ENCODE results near the gene MICU2.
A peak's percentile ranks its signal among the peaks of the same experiment; 100 is the strongest.

MICU2 gene, protein sequence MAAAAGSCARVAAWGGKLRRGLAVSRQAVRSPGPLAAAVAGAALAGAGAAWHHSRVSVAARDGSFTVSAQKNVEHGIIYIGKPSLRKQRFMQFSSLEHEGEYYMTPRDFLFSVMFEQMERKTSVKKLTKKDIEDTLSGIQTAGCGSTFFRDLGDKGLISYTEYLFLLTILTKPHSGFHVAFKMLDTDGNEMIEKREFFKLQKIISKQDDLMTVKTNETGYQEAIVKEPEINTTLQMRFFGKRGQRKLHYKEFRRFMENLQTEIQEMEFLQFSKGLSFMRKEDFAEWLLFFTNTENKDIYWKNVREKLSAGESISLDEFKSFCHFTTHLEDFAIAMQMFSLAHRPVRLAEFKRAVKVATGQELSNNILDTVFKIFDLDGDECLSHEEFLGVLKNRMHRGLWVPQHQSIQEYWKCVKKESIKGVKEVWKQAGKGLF

DNA sequence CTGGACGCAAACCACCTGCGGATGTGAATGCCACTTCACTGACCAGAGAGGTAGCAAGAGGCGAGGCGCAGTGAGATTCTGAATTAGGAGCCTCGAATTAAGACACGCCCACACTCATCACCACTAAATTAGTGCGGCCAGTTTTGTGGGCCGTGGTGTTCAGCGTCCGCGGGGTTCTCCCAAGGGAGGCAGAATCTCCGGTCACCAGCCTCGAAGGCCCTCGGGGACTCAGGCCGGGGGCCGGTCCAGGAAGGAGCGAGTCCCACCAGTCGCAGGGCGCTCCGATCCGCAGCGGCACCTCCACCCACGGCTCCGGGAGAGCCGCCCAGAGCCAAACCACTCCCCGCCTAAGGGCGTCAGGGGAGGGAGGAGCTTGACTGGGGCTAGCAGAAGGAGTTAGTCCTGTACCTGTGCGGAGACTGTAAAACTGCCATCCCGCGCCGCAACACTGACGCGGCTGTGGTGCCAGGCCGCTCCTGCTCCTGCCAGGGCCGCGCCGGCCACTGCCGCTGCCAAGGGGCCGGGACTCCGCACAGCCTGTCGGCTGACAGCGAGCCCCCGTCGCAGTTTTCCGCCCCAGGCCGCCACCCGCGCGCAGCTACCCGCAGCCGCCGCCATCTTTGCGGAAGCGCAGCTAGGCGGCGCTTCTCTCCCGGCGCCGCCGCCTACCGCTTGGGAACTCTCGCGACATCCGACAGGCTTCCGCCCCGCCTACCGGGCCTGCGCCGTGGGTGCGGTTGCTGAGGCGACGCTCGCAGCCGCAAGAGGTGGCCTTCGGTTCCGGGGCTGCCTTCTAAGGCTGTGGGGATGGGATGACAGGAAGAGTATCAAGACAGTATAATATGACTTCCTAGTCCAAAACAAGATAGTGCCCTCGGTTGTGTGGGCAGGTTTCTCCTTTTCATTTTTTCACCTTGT, at the start of gene MICU2:
Gene MICU2, minus strand, starts transcription at position 640 of the 918 bp plus-strand sequence. Its CDS starts 22 bp downstream, at position 618.
- no peak for FAIRE-seq

DNA sequence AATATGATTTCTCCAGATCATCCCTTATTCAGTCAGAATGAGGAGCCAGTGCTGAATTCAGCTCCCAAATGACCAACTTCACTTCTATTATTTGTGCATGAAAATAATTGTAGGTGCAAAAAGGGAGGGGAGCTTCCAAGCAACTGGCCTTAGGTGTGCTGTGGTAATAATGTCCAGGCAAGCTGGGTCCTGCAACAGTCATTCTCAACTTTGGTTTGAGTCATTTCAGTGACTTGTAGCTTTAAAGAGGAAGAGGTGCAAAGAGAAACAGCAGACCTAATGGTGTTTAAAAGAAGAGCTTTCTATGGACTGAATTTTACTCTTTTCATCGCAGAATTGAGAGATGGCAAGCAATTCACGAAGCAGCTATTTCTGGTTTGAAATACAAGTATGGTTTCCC, 37.7 kb upstream of the MICU2 start:
- FAIRE-seq, result no peak

DNA sequence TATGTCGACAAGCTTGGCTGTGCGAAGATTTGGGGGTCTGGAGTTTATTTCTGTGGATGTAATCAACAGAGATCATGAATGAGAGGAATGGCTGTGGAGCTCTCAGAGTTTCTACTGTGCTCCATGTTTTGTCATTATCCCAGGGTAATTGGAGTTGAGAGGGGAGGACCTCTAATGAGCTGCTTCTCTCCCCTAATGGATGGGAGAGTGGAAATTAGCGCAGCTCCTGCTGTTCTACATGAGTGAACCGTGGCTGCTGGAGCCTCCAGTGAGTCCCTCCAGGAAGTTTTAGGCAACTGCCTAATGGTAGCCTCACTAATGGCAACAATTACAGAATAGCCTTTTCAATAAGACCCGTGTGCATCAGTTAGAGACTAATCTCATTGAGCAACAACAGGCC, 35.6 kb upstream of the MICU2 start:
- FAIRE-seq, result no peak

DNA sequence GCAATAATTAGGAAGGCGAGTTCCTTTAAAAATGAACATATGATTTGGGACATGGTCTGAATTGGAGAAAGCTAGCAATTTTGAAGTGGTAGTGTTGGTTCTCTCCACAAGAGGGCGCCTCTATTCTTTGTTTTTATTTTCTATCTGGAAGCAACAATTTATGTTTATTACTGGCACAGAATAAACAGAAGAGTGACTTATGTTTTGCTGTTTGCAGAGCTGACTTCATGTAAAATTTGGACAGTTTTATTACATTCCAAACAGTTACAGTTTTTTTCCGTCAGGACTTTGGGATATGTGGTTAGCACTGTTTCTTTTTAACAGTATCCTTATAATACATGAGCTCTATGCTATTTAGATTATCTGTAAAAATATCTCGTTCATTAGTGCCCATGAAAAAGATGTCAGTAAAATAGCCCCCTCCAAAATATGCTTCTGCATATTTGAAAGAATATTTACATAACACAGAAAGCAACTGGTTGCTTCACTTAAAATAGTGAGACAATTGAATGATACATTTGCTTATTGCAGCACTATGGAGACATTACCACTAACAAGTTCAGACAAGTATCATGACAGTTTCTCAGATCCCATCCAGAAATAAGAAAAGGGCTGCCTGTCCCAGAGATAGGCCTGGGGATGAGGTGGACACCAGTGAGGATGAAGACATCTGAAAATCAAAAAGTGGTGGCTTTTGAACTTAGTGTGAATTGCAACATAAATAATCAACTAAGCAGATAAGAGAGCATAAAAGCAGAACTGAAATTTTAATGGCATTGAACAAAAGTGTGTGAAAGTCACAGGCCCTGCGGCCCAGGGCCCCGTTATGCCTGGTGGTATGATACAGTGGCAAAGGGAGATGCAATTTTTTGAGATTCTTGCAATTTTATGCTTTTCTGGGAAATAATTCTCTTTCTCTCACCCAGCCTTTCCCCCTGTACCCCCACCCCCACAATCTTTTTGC, 34.6 kb upstream of the MICU2 start:
- FAIRE-seq, result no peak

DNA sequence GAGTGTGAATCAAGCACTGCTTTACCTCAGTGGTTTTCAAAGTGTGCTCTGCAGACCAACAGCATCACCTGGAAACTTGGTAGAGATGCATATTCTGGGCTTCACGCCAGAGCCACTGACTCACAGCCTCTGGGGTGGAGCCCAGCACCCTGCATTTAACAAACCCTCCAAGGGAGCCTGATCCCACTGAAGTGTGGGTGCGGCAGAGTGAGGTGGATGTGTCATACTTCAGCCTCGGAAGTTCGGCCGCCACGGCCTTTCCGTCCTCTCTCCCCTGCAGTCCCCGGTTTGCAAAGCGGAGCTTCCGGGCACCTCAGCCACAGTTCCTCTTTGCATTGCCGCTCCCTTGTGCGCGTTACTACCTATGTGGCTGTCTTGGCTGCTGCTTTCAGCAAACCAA, 33.3 kb upstream of the MICU2 start:
- FAIRE-seq, result no peak

DNA sequence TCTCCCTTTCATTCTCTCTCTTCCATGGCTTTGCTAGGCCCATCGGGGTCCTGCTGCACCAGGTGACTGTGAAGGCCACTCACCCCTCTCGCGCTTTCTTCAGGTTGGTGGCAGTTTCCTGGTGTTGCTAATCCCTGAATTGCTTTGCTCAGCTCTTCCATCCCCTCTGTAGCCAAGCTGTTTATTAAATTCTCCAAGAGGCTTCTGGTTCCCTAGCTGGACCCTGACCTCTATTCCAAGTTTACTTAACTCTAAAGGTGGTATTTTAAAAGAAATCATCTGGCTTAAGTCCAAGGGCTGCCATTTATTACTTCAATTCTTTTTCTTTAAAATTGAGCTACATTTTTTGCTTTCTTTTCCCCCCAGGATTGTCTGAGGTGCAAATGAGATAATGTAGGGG, 32.7 kb upstream of the MICU2 start:
- FAIRE-seq, result no peak

DNA sequence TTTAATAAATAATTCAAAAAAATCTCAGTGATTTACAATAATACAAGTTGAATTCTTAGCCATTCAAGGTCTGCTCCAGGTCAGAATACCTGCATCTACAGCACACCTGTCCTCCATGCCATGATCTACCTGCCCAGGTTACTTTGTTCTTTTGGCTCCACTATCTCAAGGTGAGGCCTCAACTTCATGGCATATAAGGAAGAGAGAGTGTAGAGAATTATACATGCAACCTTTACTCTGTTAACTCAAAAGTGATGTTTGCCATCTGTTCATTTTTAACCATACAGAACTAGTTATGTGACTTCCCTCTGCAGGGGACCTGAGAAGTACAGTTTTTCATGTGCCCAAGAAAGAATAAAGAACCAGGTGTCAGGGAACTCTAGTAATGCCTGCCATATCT, 28.2 kb upstream of the MICU2 start:
- no peak for FAIRE-seq

DNA sequence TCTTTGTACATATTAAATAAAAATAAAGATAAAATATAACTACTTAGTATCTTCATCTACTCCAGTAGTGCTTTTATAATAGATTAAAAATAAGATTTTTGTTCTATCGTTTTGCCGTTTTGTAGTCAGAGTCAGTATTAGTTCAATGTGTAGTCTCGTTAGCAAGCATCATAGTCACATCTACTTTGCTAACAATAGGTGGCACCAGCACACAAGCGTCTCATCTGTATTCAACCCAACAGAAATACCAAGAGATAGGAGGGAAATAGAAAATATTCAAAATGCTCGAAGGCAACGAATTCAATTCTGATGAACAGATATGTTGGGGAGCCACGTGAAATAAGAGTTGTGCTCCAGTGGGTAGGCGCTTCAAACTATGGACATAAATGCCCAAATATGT, 21.4 kb upstream of the MICU2 start:
- FAIRE-seq, result peak; percentile 88

DNA sequence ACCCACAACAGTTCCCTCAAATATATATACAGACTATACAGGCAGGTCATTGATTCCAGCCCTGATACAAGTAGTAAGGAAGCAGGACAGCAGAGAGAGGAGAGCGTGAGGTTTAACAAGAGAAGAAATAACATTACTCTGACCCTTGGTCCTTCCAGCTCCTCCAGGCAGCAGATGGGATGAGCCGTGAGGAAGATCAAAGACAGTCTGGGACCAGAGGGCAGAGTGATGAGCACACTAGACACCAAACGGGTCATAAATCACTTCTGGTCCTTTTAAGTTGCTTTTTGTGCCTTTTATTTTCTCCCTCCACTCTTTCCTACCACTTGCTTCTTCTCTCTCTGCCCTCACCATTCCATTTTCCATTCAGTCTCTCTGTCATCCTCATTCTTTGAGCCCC, 16.9 kb upstream of the MICU2 start:
- no peak for FAIRE-seq

DNA sequence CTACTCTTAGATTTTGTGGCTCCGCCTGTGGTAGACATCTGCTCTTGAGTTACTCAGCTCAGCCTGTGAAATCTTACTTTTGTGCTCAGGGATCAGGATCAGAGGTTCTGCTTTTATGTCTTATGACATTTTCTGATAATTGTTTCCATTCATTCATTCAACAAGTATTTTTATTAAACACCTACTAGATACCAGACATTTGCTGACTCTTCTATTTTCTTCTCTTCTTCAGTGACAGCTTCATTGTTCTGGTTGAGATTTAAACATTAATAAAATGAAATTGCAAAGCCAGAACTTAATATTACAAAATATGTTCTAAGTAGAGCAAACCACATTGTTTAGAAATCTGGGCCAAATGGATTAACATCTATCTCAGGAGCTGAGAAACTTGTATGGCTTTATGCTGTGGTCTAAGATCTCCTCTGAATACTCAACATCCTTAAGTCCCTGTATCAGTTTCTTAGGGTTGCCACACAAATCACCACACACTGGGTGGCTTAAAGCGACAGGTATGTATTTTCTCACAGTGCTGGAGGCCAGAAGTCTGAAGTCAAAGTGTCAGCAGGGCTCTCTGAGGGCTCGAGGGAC, 15.8 kb upstream of the MICU2 start:
- FAIRE-seq, result no peak

DNA sequence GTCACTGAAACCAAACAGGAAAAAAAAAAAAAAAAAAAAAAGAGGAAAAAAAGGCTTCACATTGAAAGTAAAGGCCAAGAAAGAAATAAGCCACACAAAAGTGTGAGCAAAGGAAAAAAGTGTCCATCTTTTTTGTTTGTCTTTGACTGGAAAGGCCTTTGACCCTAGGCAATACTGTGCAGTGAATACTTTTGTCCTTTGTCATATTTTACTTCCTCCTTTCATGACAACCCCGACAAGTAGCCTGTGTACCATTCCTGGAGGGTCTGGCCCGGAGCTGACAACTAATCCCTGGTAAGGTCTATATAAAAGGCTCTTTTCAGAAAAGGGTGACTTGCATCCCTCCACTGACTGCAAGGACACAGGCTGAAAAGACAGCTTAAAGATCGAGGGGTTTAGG, 12.9 kb upstream of the MICU2 start:
- no peak for FAIRE-seq

DNA sequence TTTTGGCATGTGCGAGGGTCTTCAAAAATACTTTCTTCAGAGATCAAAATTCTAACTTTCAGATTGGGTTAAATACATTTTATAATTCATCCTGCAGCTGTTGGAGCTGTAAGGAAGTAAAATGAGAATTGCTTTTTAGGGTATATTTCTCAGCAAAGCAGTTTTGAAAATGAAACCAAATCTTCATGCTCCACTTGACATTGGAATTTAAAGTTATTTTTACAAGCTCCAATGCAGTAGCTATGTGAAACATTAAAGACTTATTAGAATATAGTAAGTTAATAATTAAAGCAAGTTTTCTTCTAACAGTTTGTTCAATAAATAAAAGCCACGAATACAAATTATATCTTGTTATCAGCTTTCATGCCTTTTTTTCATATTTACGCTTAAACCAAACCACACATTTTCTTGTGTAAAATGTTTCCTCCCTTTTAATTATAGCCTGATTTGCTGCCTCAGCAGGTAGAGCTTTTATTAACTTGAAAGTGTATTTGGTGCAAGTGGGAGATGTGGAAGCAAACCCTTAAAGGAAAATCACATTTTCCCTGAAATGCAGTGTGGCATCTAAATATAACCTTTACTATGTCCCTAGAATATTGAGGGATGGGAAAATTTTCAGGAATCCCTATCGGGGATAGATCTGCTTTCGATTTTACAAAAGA, 12.4 kb upstream of the MICU2 start:
- FAIRE-seq, result peak; percentile 10

DNA sequence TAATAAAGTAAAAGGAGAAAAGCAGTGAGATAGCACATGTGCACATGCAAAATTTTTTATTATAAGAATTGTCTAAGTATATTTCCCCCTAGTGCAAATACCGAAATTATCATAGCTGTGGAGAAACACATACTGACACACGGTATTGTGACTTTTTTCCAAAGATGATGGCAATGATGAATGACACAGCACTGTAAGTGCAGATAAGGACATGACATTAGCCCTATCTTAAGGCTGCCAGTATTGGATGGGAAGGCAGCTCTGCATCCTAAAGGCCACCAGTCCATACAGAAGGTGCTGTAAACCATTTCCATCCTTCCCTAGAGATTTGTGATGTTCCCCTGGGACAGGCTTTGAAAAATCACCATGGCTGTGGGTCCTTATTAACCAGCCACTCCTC, 11.5 kb upstream of the MICU2 start:
- FAIRE-seq, result no peak

DNA sequence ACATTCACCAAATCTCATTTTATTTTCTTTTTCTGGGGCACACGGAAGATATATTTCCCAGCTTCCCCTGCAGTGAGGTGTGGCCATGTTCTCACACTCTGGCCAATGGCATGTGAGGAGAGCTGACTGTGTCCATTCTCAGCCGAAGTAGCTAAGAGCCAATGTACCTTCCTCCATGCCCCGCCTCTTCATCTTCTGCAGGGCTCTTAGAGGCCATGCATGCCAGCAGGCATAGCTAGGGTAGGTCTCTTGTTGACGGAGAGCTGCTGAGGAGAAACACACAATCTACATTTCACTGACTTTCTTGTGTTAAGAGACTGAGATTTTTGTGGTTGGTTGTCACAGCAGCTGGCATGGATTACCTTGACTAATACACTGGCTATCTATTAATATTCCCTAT, 9.8 kb upstream of the MICU2 start:
- no peak for FAIRE-seq

DNA sequence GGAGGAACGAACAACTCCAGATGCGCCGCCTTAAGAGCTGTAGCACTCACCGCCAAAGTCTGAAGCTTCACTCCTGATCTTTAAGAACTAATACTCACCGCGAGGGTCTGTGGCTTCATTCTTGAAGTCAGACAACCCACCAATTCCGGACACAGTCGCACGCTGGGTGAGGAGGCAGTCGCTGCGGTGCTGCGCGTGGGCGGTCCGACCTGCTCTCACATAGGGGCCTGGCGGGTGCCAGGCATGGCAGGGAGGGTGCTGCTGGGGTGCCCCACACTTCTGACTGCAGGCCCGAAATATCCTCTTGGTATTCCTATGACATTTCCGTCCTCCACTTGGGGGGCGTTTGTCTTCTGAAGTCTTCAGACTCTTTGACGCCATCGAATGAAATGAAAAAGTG, 7.4 kb upstream of the MICU2 start:
- FAIRE-seq, result no peak

DNA sequence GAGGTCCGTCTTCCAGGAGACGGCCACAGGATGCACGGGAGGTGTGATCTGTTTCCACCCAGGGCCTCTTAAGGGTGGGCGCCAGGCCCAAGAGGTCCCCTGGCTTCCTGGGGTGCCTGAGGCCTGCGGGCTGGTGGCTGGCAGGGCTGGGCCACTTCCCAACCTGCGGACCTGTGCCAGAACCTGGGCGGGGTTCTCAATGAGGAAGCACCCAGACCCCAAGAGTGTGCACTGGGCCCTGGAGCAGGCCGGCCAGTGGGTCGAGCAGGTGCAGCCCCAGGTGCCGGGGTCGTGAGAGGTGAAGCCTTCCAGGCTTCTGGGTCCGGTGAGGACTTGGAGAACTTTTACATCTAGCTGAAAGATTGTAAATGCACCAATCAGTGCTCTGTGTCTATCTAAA, 6.7 kb upstream of the MICU2 start:
- no peak for FAIRE-seq

DNA sequence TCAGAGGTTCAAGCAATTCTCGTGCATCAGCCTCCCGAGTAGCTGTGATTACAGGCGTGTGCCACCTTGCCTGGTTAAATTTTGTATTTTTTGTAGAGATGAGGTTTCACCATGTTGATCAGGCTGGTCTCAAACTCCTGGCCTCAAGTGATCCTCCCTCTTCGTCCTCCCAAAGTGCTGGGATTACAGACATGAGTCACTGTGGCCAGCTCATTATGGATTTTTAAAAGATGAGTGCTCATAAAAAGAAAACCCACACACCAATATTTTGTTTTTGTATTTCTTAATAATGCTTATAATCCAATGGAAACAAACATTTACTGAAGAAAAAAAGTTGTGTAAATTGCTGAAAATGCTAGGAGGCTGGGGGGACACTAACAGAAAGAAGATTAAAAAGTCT, 5.0 kb upstream of the MICU2 start:
- no peak for FAIRE-seq

DNA sequence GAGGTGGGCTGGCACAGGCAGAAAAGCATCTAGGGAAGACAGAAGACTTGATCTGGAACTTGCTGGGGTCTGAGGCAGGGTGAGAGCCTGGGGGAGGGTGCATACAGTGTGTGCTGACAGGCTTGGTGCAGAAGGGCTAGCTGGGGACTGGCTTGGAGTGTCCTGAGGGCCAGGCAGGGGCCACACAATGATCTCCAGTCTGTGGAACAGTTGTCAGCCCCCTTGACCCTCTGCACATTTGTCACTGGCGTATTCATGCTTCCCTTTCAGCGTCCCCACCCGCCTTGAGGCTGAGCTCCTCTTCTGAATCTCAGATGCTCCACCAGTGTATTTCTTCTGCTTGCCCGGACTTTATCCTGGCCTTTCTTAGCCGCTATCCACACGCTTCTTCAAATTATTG, 2.8 kb upstream of the MICU2 start:
- FAIRE-seq, result no peak

DNA sequence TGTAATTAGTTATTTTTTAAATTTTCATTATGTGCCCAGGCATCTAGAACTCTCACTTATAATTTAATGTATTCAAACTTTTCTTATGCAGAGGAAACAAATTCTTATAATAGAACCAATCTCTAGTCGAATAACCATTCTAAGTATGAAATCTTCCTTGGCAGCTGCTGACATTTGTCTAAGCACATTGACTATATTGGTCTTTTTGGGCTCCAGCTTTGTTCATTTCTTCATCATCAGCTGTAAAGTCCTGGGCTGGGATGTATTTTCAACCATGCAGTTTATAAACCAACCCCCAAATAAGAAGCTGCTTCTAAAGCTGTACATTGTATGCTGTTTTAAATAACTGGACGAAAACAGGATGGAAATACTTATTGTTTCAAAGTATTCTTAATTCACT, 2.3 kb upstream of the MICU2 start:
- FAIRE-seq, result no peak

DNA sequence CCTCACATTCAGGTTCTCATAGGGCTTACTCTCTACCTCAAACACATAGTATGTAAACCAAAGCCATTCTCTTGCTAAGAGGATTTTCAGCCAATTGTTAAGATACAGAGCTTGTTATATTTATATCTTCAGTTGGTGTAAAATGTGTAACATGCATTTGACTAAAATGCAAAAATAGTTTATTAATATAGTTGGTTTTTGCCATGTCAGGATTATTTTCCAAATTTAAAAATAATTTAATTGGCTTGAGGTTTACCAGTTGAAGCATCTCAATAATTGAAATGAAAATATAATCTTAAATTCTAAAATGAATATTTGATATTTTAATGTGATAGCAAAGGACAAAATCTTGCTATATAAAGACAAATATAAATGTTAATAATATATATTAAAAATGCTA, 7.2 kb downstream of the MICU2 start:
- FAIRE-seq, result peak; percentile 41

DNA sequence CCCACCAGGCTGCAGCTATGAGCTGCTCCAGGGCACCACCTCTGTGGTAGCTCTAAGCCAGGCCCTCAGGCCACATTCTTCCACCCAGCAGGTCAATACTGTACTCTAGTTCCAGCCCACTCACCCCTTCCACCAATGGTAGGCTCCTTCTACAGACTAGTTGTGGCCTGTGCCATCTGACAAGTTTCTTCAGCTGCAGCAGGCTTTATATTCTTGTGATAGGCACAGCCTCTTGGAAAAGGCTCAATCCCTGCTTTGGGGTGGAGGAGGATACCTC, 8.5 kb downstream of the MICU2 start:
- no peak for FAIRE-seq

Data from colon (tissue), 2 donors.